Duodenal mucosa (tissue), 2 donors: ENCODE measurements around the gene HMGCLL1.

Source experiments
- H3K27ac ChIP-seq: one replicate; pipeline ENCODE4 v1.7.0; 2013; ENCODE audit warnings: low read depth, low read length
- H3K27me3 ChIP-seq, 2 donors: one replicate each; pipeline ENCODE4 v1.7.0; 2013; ENCODE audit warnings: low read length in 2 of 2, control low read depth in 1 of 2; ENCODE audit not compliant: insufficient read depth in 2 of 2, control insufficient read depth in 1 of 2
- H3K36me3 ChIP-seq, 2 donors: one replicate each; pipeline ENCODE4 v1.7.0; 2013; ENCODE audit warnings: low read length in 2 of 2, control low read depth in 1 of 2; ENCODE audit not compliant: insufficient read depth in 2 of 2, control insufficient read depth in 1 of 2
- H3K4me1 ChIP-seq, 2 donors: one replicate each; pipeline ENCODE4 v1.7.0; 2013; ENCODE audit warnings: low read length in 2 of 2, control low read depth in 1 of 2; ENCODE audit not compliant: insufficient read depth in 2 of 2, control insufficient read depth in 1 of 2
- H3K4me3 ChIP-seq, 2 donors: one replicate each; pipeline ENCODE4 v1.7.0; 2013; ENCODE audit warnings: low read length in 2 of 2, low read depth in 1 of 2
- H3K9ac ChIP-seq, 2 donors: one replicate each; pipeline ENCODE4 v1.7.0; 2013; ENCODE audit warnings: low read length in 2 of 2, low read depth in 1 of 2
- H3K9me3 ChIP-seq, 2 donors: one replicate each; pipeline ENCODE4 v1.7.0; 2013; ENCODE audit warnings: low read length in 2 of 2, control low read depth in 1 of 2; ENCODE audit not compliant: control insufficient read depth in 1 of 2

HMGCLL1 gene

GRCh38 chr6:55405474-55406235 lies 173.3 kb downstream of the HMGCLL1 start:
- Histone ChIP-seq H3K36me3 (no peaks in the 10 kb centered on the region), H3K9me3 (no peaks in the 10 kb centered on the region), H3K4me3 (no peak overlapping the region), H3K27ac (no peak overlapping the region), H3K27me3 (no peaks in the 10 kb centered on the region), H3K9ac (no peak overlapping the region), H3K4me1 (no peaks in the 10 kb centered on the region)

GRCh38 chr6:55399351-55399750 lies 179.6 kb downstream of the HMGCLL1 start:
- H3K4me1 ChIP-seq: no peaks in the 10 kb centered on the region
- no peak overlapping the region for H3K9ac ChIP-seq
- H3K9me3 ChIP-seq: no peaks in the 10 kb centered on the region
- no peak overlapping the region for H3K27ac ChIP-seq
- no peak overlapping the region for H3K4me3 ChIP-seq
- H3K27me3 ChIP-seq: no peaks in the 10 kb centered on the region
- no peaks in the 10 kb centered on the region for H3K36me3 ChIP-seq

GRCh38 chr6:55397986-55398385 lies 181.0 kb downstream of the HMGCLL1 start:
- H3K4me3 ChIP-seq: no peak overlapping the region
- no peaks in the 10 kb centered on the region for H3K27me3 ChIP-seq
- H3K9ac ChIP-seq: no peak overlapping the region
- no peaks in the 10 kb centered on the region for H3K9me3 ChIP-seq
- H3K27ac ChIP-seq: no peak overlapping the region
- no peaks in the 10 kb centered on the region for H3K36me3 ChIP-seq
- H3K4me1 ChIP-seq: no peaks in the 10 kb centered on the region

GRCh38 chr6:55395871-55396270 lies 183.1 kb downstream of the HMGCLL1 start:
- Histone ChIP-seq H3K9ac (no peak overlapping the region), H3K36me3 (no peaks in the 10 kb centered on the region), H3K9me3 (no peaks in the 10 kb centered on the region), H3K27me3 (no peaks in the 10 kb centered on the region), H3K4me3 (no peak overlapping the region), H3K27ac (no peak overlapping the region), H3K4me1 (no peaks in the 10 kb centered on the region)

- no peaks in the 10 kb centered on the region for H3K27me3 ChIP-seq
- no peaks in the 10 kb centered on the region for H3K36me3 ChIP-seq
- no peaks in the 10 kb centered on the region for H3K9me3 ChIP-seq
- H3K9ac ChIP-seq: no peak overlapping the region
- H3K4me3 ChIP-seq: no peak overlapping the region
- H3K4me1 ChIP-seq: no peaks in the 10 kb centered on the region
- no peak overlapping the region for H3K27ac ChIP-seq
Observed at GRCh38 chr6:55388211-55388610, 190.8 kb downstream of the HMGCLL1 start.
